ENCODE results near the gene SIVA1. TPM values are rescaled to one million over a fixed set of nuclear protein-coding genes. Genes with fewer than 3 reads are reported as not detected.

SIVA1 gene
- total and polyA plus RNA-seq, 9 of the 15 experiments (the other 6 are each of a cell fraction or from before 2014, with no cell fraction given) = 4.2 to 186 (median 54.2) TPM

- Histone ChIP-seq H3K27me3 (ENCODE audit: control insufficient read depth in 2 of 2, insufficient read depth in 2 of 2, low read length in 2 of 2) (no peaks in the 10 kb centered on the region), H3K36me3 (ENCODE audit: control insufficient read depth, insufficient read depth, low read length) (peaks cover 45% of the 10 kb centered on the region; the same call in 2 of the 3 replicates), H3K27ac (ENCODE audit: extremely low read depth, low read depth, low read length) (no peak overlapping the region; the same call in 2 of the 3 replicates), H3K9me1 (ENCODE audit: control insufficient read depth, insufficient read depth, low read length) (no peaks in the 10 kb centered on the region), H3K9me3 (replicated peaks; ENCODE audit: control insufficient read depth, insufficient read depth, low read depth, low read length) (0 out of 2 replicates have a peak, but pooled peaks cover 4% of the 10 kb centered on the region), H3K9ac (ENCODE audit: insufficient read depth in 1 of 2, low read depth in 2 of 2, low read length in 2 of 2) (peak overlapping the region; percentile 95 to 96), H3K4me2 (ENCODE audit: insufficient read depth, low read length) (peak overlapping the region; percentile 82), H3K79me2 (ENCODE audit: control insufficient read depth, insufficient read depth, low read length) (peaks cover 26% of the 10 kb centered on the region), H4K20me1 (replicated peaks; ENCODE audit: control insufficient read depth, insufficient read depth, low read length) (0 out of 2 replicates have a peak, but pooled peaks cover 8% of the 10 kb centered on the region), H3K4me1 (replicated peaks in 1 of 2; ENCODE audit: control insufficient read depth in 2 of 2, insufficient read depth in 2 of 2, low read length in 2 of 2) (peaks cover 9 to 38% of the 10 kb centered on the region in 2 experiments; a peak in 3 of 5 replicates), H2AFZ (ENCODE audit: low read depth, low read length) (no peak overlapping the region), H3K4me3 (peak overlapping the region; percentile 98)
- in situ Hi-C loops (cut with MboI) (no loop called here), intact Hi-C loops (cut with micrococcal nuclease) (loop anchor here (5.0 kb wide), 1 partner anchor 73 kb away; no protein-coding TSS in a partner anchor)
- FAIRE-seq = no peak
- no peak for ATAC-seq
- TF ChIP-seq NCOR1 (IDR thresholded peaks at IDR 0.05) = no peak
- 59% methylated on average over 13 of the region's 13 CpGs for WGBS (ENCODE audit: insufficient coverage, low coverage, missing lambda C conversion rate)
- BruUV-seq (replicated peaks) = TSS peak; percentile 59
- ChIA-PET CTCF (ENCODE audit: low intra/inter-chr PET ratio) (no interaction called here), POLR2A (interaction anchor here (0.6 to 0.7 kb wide), 3 partner anchors 9 to 284 kb away, joined by 3 to 5 read pairs (median 3); no protein-coding TSS in a partner anchor)
- DNase-seq (ENCODE audit: extremely low read depth in 1 of 4, low spot score in 3 of 4) = no peak
Observed at GRCh38 chr14:104754213-104754851, 1.4 kb downstream of the SIVA1 start.

GRCh38 chr14:104755621-104756020, 2.7 kb downstream of the SIVA1 start:
- H3K4me2 ChIP-seq (ENCODE audit: insufficient read depth, low read length) = no peak overlapping the region
- peak overlapping the region in 1 of 2 experiments; percentile 78; a peak in 2 of 4 replicates for H3K9ac ChIP-seq (ENCODE audit: insufficient read depth in 1 of 2, low read depth in 2 of 2, low read length in 2 of 2)
- 98% methylated on average over 5 of the region's 11 CpGs for WGBS (ENCODE audit: insufficient coverage, low coverage, missing lambda C conversion rate)
- ChIA-PET CTCF (ENCODE audit: low intra/inter-chr PET ratio) (no interaction called here), POLR2A (interaction anchor here (0.7 to 1.6 kb wide), 2 partner anchors 13 to 20 kb away, joined by 3 read pairs; no protein-coding TSS in a partner anchor)
- H3K9me1 ChIP-seq (ENCODE audit: control insufficient read depth, insufficient read depth, low read length) = no peaks in the 10 kb centered on the region
- no peaks in the 10 kb centered on the region for H3K27me3 ChIP-seq (ENCODE audit: control insufficient read depth in 2 of 2, insufficient read depth in 2 of 2, low read length in 2 of 2)
- no peak for FAIRE-seq
- H3K36me3 ChIP-seq (ENCODE audit: control insufficient read depth, insufficient read depth, low read length) = peaks cover 52% of the 10 kb centered on the region; the same call in 2 of the 3 replicates
- no peak for ATAC-seq
- H3K27ac ChIP-seq (ENCODE audit: extremely low read depth, low read depth, low read length) = no peak overlapping the region
- in situ Hi-C loops (cut with MboI) = no loop called here
- no TSS peak for BruUV-seq (replicated peaks)
- intact Hi-C loops (cut with micrococcal nuclease) = no loop called here
- no peak overlapping the region for H3K4me3 ChIP-seq
- no peak overlapping the region for H2AFZ ChIP-seq (ENCODE audit: low read depth, low read length)
- 0 out of 2 replicates have a peak, but pooled peaks have one; percentile 10 for TF ChIP-seq RBFOX2 (IDR thresholded peaks at IDR 0.05; ENCODE audit: low read depth, low read length)
- TF ChIP-seq NR1H2 (CRISPR knock-in tag; IDR thresholded peaks at IDR 0.05) = no peak
- H3K4me1 ChIP-seq (replicated peaks in 1 of 2; ENCODE audit: control insufficient read depth in 2 of 2, insufficient read depth in 2 of 2, low read length in 2 of 2) = peaks cover 9 to 40% of the 10 kb centered on the region in 2 experiments; a peak in 3 of 5 replicates
- H3K79me2 ChIP-seq (ENCODE audit: control insufficient read depth, insufficient read depth, low read length) = peaks cover 26% of the 10 kb centered on the region
- DNase-seq (ENCODE audit: extremely low read depth in 1 of 4, low spot score in 3 of 4) = no peak
- H4K20me1 ChIP-seq (replicated peaks; ENCODE audit: control insufficient read depth, insufficient read depth, low read length) = 0 out of 2 replicates have a peak, but pooled peaks cover 8% of the 10 kb centered on the region
- H3K9me3 ChIP-seq (replicated peaks; ENCODE audit: control insufficient read depth, insufficient read depth, low read depth, low read length) = 0 out of 2 replicates have a peak, but pooled peaks cover 2% of the 10 kb centered on the region

Measured in K562 (cell line).